ENCODE measurements around the gene DAG1.
"Not testable (repeated sequence)": the region's sequence is repeated elsewhere in the genome, so short reads cannot be mapped to it uniquely, and the experiment has no call there.

Gene DAG1

DNA sequence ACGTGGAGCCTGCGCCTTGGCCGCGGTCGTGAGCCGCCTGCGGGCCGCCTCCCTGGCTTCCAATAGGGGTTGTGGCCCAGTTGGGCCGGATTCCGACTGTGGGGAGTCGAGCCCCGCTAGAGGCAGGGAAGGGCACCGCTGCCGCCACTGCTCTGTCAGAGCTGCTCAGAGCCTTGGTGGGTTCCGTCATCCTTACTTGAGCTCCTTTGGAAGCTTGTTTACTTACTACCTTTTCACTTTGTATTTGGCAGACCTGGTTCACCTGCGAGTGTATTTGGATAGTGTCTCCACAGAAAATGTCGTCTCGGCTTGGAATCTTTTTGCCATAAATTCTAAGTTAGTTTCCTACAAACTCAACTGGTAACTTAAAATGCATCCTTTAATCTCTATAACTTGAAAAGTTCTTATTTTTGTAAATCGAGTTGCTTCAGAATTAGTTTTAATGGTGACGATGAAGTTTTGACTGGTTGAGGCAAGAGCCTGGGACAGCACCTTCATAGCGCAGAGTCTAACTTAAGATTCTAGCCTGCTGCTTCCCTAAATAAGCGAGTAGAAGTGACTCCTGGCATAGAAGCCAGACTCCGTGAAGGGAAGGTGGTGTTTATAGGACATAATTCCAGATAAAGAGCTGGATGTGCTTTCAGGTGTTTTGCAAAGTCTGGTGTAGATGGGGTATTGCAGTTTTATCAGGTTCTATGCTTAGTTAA, 800 bp downstream of the DAG1 start:
- DNase-seq, result peak; percentile 28

DNA sequence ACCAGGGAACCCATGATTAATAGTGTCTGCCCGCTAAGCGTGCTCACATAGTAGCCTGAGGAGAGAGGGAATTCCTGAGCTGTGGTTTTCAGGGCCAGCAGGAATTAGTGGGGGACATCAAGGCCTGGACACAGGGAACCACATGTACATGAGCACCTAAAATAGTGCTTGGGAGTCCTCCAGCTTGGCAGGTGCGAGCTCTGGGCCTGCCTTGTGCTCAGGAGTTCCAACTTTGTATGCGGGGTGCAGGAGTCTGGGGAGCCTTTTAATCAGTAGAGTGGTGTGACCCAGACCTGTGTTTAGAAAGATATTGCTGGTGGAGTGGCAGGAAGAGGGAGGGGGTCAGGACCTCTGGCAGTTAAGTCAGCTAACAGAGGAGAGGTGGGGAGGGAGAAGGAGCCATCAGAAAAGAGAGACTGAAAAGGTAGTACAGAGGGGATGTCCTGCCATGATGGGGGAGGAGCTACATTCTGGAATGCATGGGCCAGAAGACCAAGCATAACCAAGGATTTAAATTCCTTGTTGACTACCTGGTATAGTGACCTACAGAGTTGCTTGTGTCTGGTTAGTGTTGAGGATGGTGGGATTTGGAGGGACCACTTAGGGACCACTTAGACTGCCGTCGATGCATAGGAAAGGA, 1.9 kb downstream of the DAG1 start:
- no peak for DNase-seq

DNA sequence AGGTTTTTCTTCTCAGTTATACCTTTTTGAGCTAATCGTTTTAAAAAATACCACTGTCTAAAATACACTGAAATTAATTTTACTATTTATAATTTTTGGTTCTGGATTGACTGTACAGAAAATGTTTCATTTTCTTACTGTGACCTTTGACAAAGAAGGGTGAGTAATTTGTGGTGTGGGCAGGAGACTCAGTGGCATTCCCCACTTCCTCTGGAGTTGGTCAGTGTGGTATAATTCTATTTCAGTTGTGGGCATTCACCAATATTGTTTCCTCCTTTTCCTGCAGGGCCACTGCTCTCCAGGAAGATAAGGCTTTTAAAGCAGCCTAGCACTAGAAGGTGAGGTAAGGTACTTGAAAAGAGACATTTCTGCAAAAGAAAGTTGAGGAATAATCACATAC, 6.5 kb downstream of the DAG1 start:
- DNase-seq, result peak; percentile 88

DNA sequence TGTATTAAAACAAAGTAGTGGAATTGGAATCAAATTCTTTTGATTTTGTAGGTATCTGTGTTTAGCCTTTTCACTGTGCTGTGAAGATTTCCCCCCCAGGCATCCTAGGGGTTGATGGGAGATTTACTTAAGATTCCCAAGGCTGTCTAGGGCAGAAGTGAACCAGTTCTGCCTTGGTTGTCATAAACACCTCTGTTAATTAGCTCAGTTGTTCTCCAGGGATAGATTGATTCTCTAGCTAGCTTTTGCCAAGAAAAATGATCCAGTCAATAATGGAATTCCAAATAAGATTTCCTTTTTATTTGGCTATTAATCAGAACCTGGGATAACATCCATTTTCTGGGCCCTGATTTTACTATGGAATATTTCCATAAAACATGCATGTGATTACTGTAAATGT, 12.7 kb downstream of the DAG1 start:
- DNase-seq, result no peak

DNA sequence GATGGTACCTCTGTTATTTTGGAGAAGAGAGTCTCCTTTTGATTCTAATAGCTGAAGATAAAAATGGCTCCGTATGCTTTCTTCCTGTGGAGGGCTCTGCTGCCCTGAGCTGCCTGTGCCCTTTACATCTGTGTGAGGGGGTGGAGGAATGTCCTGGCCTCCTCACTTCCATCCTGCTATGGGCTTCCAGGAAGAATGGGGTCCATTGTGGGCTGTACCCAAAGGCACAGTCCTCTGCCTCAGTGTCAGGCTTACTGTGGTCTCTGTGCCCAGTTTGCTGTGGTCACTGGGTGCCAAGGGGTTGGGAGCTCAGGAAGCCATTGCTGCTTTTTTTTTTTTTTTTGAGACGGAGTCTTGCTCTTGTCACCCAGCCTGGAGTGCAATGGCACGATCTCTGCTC, 14.4 kb downstream of the DAG1 start:
- DNase-seq, result no peak

DNA sequence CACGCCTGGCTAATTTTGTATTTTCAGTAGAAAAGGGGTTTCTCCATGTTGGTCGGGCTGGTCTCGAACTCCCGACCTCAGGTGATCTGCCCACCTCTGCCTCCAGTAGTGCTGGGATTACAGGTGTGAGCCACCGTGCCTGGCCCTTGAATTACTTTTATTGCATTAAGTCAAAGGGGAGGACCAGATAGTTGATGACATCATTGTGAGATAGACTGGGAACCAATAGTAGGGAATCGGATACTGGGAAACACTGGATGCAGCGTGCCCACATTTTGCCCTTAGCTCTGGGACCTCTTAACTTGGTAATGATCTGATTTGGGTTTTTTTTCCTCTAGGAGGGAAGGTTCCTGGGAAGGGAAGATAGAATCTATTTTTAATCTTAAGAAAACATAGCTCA, 19.2 kb downstream of the DAG1 start:
- no peak for DNase-seq

DNA sequence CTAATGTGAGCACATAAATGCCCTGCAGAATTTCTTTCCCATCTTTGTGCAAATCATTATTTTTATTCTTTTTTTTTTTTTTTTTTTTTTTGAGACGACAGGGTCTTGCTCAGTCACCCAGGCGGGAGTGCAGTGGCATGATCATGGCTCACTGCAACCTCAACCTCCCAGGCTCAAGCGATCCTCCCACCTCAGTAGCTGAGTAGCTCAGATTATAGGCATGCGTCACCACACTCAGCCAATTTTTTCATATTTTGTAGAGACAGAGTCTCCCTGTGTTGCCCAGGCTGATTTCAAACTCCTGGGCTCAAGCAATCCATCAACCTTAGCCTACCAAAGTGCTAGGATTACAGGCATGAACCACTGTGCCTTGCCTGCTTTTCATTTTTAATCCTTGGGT, 22.9 kb downstream of the DAG1 start:
- DNase-seq, result no peak

DNA sequence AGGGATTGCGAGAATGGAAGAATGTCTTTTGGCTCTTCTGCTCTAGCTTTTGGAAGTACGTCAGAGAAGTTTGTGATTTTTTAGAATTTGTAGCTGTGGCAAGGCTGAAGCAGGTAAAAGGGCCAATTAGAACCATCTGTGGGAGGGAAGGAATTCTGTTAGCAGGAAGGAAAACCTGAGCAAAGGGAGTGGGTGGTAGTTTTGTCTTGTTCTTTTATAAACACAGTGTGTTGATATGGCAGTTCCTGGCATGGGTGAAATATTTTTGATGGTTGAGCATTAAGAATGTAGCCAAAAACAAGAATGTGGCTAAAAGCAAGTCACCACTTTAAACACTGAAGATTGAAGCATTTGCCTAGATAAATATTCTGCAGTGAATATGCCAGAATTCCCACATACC, 23.8 kb downstream of the DAG1 start:
- DNase-seq, result no peak

DNA sequence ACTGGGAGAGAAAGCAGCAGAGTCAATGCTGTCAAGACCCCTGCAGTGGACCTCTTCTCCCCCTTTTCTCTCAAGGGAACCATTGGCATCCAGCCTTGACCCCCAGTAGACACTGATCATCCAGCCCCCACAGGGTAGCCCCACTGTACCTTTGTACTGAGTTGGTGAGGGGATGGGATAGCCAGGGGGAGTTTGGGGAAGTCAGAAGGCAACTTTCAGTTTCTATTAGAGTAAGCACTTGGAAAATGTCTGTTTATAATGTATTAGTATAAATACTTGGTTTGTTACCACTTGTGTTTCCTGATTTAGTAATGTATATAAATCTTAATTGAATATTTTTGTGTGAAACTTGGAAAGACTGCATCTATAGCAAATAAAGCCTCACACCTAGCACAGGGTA, 25.0 kb downstream of the DAG1 start:
- DNase-seq, result peak; percentile 55

DNA sequence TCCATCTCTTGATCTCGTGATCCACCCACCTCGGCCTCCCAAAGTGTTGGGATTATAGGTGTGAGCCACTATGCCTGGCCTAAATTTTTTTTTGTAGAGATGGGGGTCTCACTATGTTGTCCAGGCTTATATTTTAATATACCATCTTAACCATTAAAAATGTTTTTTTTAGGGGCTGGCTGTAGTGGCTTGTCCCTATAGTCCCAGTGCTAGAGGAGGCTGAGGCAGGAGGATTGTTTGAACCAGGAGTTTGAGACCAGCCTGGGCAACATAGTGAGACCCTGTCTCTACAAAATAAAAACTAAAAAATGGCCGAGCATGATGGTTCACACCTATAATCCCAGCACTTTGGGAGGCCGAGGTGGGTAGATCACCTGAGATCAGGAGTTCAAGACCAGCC, 26.8 kb downstream of the DAG1 start:
- DNase-seq, result not testable (repeated sequence)

DNA sequence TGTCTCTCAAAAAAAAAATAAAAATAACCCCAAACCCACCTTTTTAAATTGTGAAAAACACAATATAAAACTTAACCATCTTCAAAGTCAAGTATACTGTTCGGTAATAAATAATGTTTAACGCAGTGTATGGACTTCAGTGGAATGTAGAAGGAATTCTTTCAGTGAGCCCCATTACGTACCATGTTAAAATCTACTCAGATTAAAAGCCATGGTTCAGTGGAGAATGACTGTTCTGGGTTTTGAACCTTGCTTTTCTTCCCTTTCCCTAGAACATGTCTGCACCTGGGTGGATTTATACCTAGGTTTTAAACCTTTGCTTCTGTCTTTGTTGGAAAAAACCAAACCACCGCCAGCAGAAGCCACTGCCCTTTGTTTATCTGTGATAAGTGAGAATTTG, 27.5 kb downstream of the DAG1 start:
- no peak for DNase-seq

DNA sequence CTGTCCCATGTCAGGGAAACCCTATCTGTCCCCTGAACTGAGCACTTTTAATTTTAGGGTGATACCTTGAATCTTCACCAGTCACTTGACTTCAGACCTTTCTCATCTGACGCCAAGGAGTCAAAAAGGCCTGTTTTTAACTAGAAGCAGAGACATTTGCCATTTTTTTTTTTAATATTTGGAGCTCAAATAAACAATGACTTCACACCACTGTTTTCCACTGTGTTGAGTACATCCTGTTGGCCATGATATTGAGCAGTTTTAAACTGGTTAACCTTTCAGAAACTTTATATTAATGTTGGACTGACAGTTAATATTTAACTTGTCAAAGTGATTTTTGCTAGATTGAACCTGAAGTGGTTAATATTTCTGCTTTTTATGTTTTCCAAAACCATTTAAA, 28.2 kb downstream of the DAG1 start:
- no peak for DNase-seq

DNA sequence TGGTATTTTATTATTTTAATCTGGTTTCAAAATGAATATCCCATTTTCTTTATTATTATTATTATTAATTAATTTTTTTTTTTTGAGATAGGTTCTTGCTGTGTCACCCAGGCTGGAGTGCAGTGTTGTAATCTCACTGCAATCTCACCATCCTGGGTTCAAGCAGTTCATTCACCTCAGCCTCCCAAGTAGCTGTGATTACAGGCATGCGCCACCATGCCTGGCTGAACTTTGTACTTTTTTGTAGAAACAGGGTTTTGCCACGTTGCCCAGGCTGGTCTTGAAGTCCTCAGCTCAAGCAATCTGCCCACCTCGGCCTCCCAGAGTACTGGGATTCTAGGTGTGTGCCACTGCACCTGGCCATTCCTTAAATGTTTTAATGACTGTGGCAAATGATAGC, 28.6 kb downstream of the DAG1 start:
- no peak for DNase-seq

DNA sequence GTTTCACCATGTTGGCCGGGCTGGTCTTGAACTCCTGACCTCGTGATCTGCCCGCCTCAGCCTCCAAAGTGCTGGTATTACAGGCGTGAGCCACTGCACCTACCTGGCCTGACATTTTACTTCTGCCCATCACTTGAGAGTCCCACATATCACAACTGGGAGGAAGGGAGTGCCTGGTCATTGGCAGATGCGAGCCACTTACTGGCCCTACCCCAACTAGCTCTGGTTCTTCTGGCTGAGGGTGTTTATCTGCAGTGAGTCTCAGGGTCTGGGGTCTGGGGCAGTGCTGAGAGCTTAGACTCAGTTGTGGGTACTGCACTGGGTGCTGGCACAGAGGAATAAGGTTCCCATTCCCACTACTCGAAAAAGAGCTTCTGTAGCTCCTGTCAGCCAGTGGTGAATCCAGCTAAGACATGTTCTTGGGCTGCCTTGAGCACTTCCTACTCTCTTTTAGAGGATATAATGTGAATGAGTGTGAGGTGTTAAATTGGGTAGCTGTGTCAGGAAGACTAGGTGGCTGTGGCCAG, 30.2 kb downstream of the DAG1 start:
- DNase-seq, result no peak

DNA sequence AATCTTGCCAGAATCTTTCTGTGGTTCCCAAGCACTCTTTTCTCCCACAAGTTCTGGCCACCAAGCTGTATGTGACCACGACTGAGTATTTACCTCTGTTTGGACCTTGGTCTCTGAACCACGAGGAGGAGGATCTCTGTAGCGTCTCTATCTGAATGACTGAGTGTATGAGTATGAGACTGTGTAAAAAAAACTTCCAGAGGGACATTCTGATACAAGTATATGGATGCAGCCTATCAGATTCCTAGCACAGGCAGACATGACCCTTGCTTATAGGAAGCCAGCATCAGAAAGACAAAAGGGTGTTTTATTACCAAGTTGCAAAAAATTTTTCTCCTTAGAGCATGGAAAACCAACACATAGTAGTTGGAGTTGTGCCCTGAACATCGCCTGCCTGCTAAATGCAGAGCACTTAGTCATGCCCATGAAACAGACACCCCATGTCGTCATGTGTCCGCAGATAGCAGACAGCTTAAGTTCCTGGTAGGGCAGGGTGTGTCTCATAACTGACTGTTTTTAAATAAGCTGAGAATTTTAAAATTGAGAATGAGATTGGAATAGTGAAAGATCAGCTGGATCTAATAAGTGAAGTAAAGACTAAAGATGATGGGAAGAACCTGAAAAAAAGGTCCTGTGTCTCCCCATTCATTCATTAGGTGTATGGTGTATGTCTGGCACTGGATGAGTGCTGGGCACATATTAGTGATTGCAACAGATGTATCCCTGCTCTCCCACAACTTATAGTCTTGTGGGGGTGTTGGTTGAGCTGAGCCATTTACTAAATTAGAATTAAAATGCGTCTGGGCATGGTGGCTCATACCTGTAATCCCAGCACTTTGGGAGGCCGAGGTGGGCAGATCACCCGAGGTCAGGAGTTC, 30.9 kb downstream of the DAG1 start:
- peak; percentile 84 for DNase-seq

DNA sequence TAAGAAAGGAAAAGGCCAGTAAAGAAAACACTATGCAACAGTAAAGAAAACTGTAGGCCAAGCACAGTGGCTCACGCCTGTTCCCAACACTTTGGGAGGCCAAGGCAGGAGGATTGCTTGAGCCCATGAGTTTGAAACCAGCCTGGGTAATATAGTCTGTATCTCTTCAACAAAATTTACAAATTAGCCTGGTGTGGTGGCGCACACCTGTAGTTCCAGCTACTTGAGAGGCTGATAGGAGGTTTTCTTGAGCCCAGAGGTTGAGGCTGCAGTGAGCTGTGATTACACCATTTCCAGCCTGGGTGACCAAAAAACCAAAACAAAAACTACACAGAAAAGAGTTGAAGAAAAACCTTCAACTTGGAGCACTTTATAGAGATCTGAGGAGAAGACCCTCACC, 31.8 kb downstream of the DAG1 start:
- DNase-seq, result no peak

DNA sequence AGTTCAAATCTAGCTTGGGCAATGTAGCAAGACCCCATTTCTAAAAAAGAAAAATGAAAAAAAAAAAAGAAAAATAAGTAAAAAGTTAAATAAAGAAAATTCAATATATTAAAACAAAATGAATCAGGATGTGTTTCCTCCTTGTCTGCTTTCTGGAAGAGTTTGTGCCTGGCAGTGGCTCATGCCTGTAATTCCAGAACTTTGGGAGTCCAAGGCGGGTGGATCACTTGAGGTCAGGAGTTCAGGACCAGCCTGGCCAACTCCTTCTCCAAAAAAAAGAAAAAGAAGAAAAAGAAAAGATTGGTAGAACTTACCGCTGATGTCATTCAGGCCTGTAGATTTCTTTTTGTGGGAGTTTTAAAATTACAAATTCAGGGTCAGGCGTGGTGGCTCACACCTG, 36.8 kb downstream of the DAG1 start:
- DNase-seq, result no peak

DNA sequence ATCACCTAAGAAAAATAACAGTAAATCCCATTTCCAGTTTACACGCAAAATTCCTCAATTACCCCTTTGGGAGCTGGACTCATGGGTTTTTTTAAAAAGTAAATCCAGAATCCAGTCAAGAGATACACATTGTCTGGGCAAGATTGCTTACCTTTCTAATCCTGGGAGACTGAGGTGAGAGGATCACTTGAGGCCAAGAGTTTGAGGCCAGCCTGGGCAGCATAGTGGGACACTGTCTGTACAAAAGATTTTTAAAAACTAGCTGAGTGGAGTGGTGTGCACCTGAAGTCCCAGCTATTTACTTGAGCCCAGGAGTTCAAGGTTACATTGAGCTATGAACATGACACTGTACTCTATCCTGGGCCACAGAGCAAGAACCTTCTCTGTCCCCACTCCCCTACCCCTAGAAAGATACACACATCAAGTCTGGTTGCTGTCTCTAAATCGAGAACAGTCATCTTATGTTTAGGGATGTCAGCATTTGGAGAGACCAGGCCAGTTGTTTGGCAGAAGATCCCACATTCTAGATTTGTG, 39.0 kb downstream of the DAG1 start:
- no peak for DNase-seq

DNA sequence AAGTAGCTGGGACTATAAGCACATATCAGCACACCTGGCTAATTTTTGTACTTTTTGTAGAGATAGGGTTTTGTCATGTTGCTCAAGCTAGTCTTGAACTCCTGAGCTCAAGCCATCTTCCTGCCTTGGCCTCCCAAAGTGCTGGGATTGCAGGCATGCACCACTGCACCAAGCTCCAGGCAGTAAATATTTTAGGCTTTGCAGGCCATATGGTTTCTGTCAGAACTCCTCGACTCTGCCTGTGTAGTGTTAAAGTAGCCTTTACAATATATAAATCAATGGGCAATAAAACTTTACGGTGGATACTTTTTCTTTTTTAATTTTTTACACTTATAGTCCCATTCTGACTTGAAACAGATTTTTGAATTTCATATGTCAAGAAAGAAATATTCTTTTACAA, 41.6 kb downstream of the DAG1 start:
- DNase-seq, result no peak

DNA sequence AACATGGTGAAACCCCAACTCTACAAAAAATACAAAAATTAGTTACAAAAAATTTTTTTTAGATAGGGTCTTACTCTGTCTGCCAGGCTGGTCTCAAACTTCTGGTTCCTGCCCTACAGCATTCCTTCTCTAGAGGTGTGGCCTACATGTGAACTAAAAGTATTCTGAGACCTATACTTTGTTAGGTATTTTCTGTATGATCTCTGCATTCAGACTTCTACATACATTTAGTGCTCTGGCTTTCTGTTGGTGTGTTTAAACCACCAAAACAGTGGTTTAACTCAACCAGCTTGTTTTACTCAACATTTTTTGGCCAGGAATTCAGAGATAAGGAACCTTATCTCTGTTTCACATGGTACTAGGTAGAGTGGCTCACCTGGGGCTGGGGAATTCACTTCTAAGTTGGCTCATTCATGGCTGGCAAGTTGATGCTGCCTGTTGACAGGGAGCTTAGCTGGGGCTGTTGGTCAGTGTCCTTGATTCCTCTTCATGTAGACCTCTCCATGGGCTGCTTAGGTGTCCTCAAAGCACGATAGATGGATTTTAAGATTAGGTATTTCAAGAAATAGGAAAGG, 42.8 kb downstream of the DAG1 start:
- DNase-seq, result no peak

DNA sequence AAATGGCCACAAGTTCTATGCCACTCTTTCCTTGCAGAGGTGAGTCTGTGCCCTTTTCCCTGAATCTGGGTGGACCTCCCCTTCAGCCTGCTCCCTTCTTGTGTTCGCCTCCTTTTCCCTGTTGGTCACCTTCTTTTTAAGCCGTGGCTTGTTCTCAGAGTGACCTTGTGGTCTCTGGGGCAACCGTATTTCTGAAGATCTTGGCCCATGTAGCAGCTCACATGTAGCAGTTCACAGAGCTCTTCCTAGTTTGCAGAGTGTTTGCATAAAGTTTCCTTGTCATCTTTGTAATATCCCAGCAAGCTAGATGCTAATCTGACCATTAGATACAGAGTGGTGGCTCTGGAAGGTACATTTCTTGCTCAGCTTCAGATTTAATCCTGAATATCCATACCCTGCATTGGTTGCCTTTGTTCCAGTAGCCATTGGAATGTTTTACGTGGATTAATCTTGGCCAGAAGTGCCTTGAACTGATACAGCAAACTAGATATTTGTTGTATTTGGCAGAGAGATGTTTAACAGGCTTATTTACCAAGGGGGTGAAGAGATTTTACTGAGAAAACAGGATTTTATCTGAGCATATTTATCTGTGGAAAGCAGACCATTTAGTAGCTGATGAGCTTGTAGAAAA, 43.5 kb downstream of the DAG1 start:
- no peak for DNase-seq

DNA sequence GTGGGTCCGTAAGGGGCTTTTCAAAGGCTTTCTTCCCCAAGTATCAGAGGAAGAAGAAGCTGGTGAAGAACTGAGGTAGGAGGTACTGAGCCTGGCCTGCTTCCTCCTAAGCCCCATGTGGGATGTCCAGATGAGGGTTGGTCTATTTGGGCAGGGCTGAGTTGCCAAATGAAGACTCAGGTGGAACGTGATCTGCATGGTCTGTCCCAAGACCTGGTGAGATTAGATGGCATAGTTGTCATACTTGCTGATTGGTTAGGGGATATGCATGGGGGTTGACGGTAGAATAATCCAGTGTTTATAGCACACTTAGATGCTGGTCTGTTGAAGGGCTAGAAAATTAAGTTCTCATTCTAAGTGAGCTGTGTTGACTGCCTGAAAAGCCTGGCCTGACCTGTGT, 47.9 kb downstream of the DAG1 start:
- DNase-seq, result no peak

DNA sequence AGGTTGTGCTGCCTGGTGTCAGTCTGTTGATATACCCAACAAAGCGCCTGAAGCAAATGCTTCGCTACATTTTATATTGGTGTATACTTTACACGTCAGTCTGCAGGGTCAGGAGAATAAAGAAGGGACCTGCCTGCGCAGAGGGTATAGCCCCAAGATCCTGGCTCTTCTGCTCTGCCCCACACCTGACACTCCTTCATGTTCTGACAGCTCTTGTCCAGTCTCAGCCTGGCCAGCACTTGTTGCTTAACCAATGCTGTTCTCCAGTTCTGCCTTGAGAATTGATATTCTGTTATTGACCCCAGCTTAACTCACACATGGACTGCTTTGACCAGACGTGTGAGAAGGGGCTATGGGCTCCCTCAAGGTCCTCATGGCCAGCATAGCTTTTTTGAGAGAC, 48.4 kb downstream of the DAG1 start:
- DNase-seq, result no peak
